GM23338 (cell line): ENCODE data around the gene ARL15. TPM values are rescaled to one million over a fixed set of nuclear protein-coding genes. Genes with fewer than 3 reads are reported as not detected.

ENCODE experiments used
- ATAC-seq: fragments of 200-7000 bp; cut with Tn5 transposase; 3 replicates; pipeline ENCODE4 v1.9.1; 2020
- DNase-seq: peaks from one replicate; pipeline ENCODE4 v3.0.0-alpha.2; 2015; ENCODE audit warnings: low spot score
- H2AFZ ChIP-seq: fragments of 200-600 bp; sonication (generic); 2 replicates; pipeline ENCODE4 v1.8.0; 2016; ENCODE audit warnings: antibody characterized with exemption, mild to moderate bottlenecking, moderate library complexity
- H3F3A ChIP-seq: fragments of 200-600 bp; sonication (generic); replicated peaks from 2 replicates; pipeline ENCODE4 v1.8.0; 2017; ENCODE audit warnings: antibody characterized with exemption, mixed run types, low read depth
- H3K27ac ChIP-seq: fragments of 200-600 bp; sonication (generic); 2 replicates; pipeline ENCODE4 v1.6.1; 2016; ENCODE audit warnings: low read depth
- H3K27me3 ChIP-seq: fragments of 200-600 bp; sonication (generic); 2 replicates; pipeline ENCODE4 v1.8.0; 2016; ENCODE audit warnings: mild to moderate bottlenecking, mixed run types, moderate library complexity; ENCODE audit not compliant: insufficient read depth
- H3K36me3 ChIP-seq: fragments of 200-600 bp; sonication (generic); 2 replicates; pipeline ENCODE4 v1.8.0; 2016; ENCODE audit warnings: mild to moderate bottlenecking; ENCODE audit not compliant: insufficient read depth
- H3K4me1 ChIP-seq: fragments of 200-600 bp; sonication (generic); 2 replicates; pipeline ENCODE4 v1.8.0; 2016; ENCODE audit warnings: mild to moderate bottlenecking, moderate library complexity; ENCODE audit not compliant: insufficient read depth
- H3K4me2 ChIP-seq: fragments of 200-600 bp; sonication (generic); 2 replicates; pipeline ENCODE4 v1.7.1; 2017; ENCODE audit warnings: mixed run types
- H3K4me3 ChIP-seq: fragments of 200-600 bp; sonication (generic); 2 replicates; pipeline ENCODE4 v1.6.1; 2016; ENCODE audit warnings: mixed run types
- H3K79me2 ChIP-seq: fragments of 200-600 bp; sonication (generic); replicated peaks from 2 replicates; pipeline ENCODE4 v1.8.0; 2017; ENCODE audit warnings: mild to moderate bottlenecking; ENCODE audit not compliant: insufficient read depth
- H3K9me2 ChIP-seq: fragments of 200-600 bp; sonication (generic); 2 replicates; pipeline ENCODE4 v1.8.0; 2017; ENCODE audit not compliant: insufficient read depth
- H4K20me1 ChIP-seq: fragments of 200-600 bp; sonication (generic); replicated peaks from 2 replicates; pipeline ENCODE4 v1.8.0; 2017; ENCODE audit warnings: mild to moderate bottlenecking; ENCODE audit not compliant: insufficient read depth
- H3K27ac Mint-ChIP-seq: 2 replicates; pipeline ENCODE4 v1.8.0; 2020; ENCODE audit warnings: inconsistent platforms, mild to moderate bottlenecking, moderate library complexity, mixed read lengths
- H3K27me3 Mint-ChIP-seq: 3 replicates; pipeline ENCODE4 v1.8.0; 2022; ENCODE audit warnings: low read depth, mild to moderate bottlenecking, moderate library complexity, mixed read lengths, inconsistent platforms; ENCODE audit not compliant: insufficient read depth, poor library complexity
- H3K36me3 Mint-ChIP-seq: 3 replicates; pipeline ENCODE4 v1.8.0; 2021; ENCODE audit warnings: low read depth, mild to moderate bottlenecking, inconsistent platforms, moderate library complexity, mixed read lengths
- H3K4me1 Mint-ChIP-seq: 3 replicates; pipeline ENCODE4 v1.8.0; 2020; ENCODE audit warnings: mild to moderate bottlenecking, inconsistent platforms, mixed read lengths
- H3K4me3 Mint-ChIP-seq: 3 replicates; pipeline ENCODE4 v1.8.0; 2021; ENCODE audit warnings: moderate library complexity, mild to moderate bottlenecking, inconsistent platforms, mixed read lengths
- H3K9me3 Mint-ChIP-seq: 3 replicates; pipeline ENCODE4 v1.8.0; 2020; ENCODE audit warnings: moderate library complexity, mild to moderate bottlenecking, inconsistent platforms, mixed read lengths
- CREB1 ChIP-seq: fragments of 250-450 bp; sonication (Bioruptor Pico); IDR thresholded peaks from 2 replicates; pipeline ENCODE4 v1.5.0; 2020; ENCODE audit warnings: low read depth, mild to moderate bottlenecking, moderate library complexity
- CTCF ChIP-seq, 2 experiments: fragments of 200-600 bp in 1 of 2; sonication (generic) in 1 of 2; conservative IDR thresholded peaks; 2 replicates each; pipeline versions ENCODE4 v1.5.1 to v1.6.1; 2016 to 2017; ENCODE audit warnings: antibody characterized with exemption in 2 of 2, low read depth in 2 of 2, mild to moderate bottlenecking in 2 of 2, moderate library complexity in 1 of 2
- ETS1 ChIP-seq: IDR thresholded peaks from 2 replicates; pipeline ENCODE4 v1.6.1; 2016; ENCODE audit warnings: antibody characterized with exemption
- EZH2phosphoT487 ChIP-seq: fragments of 200-600 bp; sonication (generic); IDR thresholded peaks from one replicate; pipeline ENCODE4 v1.8.1; 2018; ENCODE audit warnings: antibody characterized with exemption; ENCODE audit not compliant: unreplicated experiment
- NANOG ChIP-seq: IDR thresholded peaks from 2 replicates; pipeline ENCODE4 v1.6.1; 2016; ENCODE audit warnings: antibody characterized with exemption, borderline replicate concordance
- POLR2AphosphoS5 ChIP-seq: IDR thresholded peaks from 2 replicates; pipeline ENCODE4 v1.6.1; 2016; ENCODE audit warnings: antibody characterized with exemption, low read depth
- STAT1 ChIP-seq: IDR thresholded peaks from one replicate; pipeline ENCODE4 v1.6.1; 2016; ENCODE audit warnings: antibody characterized with exemption; ENCODE audit not compliant: unreplicated experiment
- ZNF114 ChIP-seq: fragments of 250-450 bp; sonication (Bioruptor Pico); IDR thresholded peaks from 2 replicates; pipeline ENCODE4 v1.5.0; 2020; ENCODE audit warnings: mild to moderate bottlenecking, moderate library complexity
- ZNF331 ChIP-seq: fragments of 250-450 bp; sonication (Bioruptor Pico); IDR thresholded peaks from 2 replicates; pipeline ENCODE4 v1.5.0; 2020; ENCODE audit warnings: low read depth, mild to moderate bottlenecking, moderate library complexity
- ZNF462 ChIP-seq: fragments of 250-450 bp; sonication (Bioruptor Pico); IDR thresholded peaks from 2 replicates; pipeline ENCODE4 v1.5.0; 2020; ENCODE audit warnings: mild to moderate bottlenecking, moderate library complexity
- polyA plus RNA-seq: library from polyadenylated mRNA; unstranded; fragments of >200 nt; fragmentation: Nextera tagmentation; extraction: Ambion mirVana; gene quantifications from 2 replicates; pipeline ENCODE4 v1.2.1, GENCODE V29; 2016
- total RNA-seq: library from RNA; depleted of rRNA; stranded (reverse); fragments of >200 nt; shearing (Covaris generic); gene quantifications from 2 replicates; pipeline ENCODE4 v1.2.3, GENCODE V29; 2014

Gene ARL15
- total and polyA plus RNA-seq, 2 experiments from 2014 or later, result 13.0 to 54.0 TPM

GRCh38 chr5:54288568-54289217, 21.7 kb downstream of the ARL15 start (continued):
- TF ChIP-seq ZNF462 (CRISPR knock-in tag), result no peak

GRCh38 chr5:54285686-54286085, 24.7 kb downstream of the ARL15 start:
- Histone ChIP-seq H3F3A (no peaks in the 10 kb centered on the region), H3K4me2 (peak overlapping the region; percentile 19; the same call in 1 of the 2 replicates), H3K27me3 (no peaks in the 10 kb centered on the region), H3K4me1 (peaks cover 25% of the 10 kb centered on the region), H4K20me1 (0 out of 2 replicates have a peak, but pooled peaks cover 4% of the 10 kb centered on the region), H3K79me2 (peaks cover 68% of the 10 kb centered on the region), H3K9me2 (no peaks in the 10 kb centered on the region), H3K27ac (no peak overlapping the region), H3K4me3 (no peak overlapping the region), H2AFZ (no peak overlapping the region), H3K36me3 (no peaks in the 10 kb centered on the region)
- ATAC-seq (peak; percentile 69), DNase-seq (peak; percentile 41)
- peaks cover 36% of the 10 kb centered on the region for H3K4me1 Mint-ChIP-seq
- H3K36me3 Mint-ChIP-seq, result 0 out of 3 replicates have a peak, but pooled peaks cover 2% of the 10 kb centered on the region
- H3K27ac Mint-ChIP-seq, result peak overlapping the region; percentile 18
- no peaks in the 10 kb centered on the region for H3K9me3 Mint-ChIP-seq
- H3K27me3 Mint-ChIP-seq, result peaks cover 2% of the 10 kb centered on the region
- no peak overlapping the region for H3K4me3 Mint-ChIP-seq
- TF ChIP-seq CREB1 (no peak), ZNF114 (no peak), NANOG (no peak), ETS1 (no peak), CTCF (conservative IDR thresholded peaks at IDR 0.05; ENCODE audit: low read depth in 2 of 2) (no peak), EZH2phosphoT487 (no peak), STAT1 (no peak), POLR2AphosphoS5 (no peak), ZNF331 (CRISPR knock-in tag) (no peak)
